ENCODE measurements around the gene SLC24A2.

SLC24A2 gene

GRCh38 chr9:19754921-19755320 lies 33.9 kb downstream of the SLC24A2 start:
- no peak for DNase-seq

GRCh38 chr9:19748278-19749126 lies 40.3 kb downstream of the SLC24A2 start:
- DNase-seq, result no peak

GRCh38 chr9:19746223-19746622 lies 42.6 kb downstream of the SLC24A2 start:
- DNase-seq, result no peak

GRCh38 chr9:19741178-19741577 lies 47.7 kb downstream of the SLC24A2 start:
- no peak for DNase-seq
